Stromal cell of bone marrow (primary cell): ENCODE measurements around the gene CPE.
A peak's percentile ranks its signal among the peaks of the same experiment; 100 is the strongest.

ENCODE experiments used
- DNase-seq: peaks from one replicate; pipeline ENCODE4 v3.0.0-alpha.2; 2012; ENCODE audit warnings: low read depth

Gene CPE

DNA sequence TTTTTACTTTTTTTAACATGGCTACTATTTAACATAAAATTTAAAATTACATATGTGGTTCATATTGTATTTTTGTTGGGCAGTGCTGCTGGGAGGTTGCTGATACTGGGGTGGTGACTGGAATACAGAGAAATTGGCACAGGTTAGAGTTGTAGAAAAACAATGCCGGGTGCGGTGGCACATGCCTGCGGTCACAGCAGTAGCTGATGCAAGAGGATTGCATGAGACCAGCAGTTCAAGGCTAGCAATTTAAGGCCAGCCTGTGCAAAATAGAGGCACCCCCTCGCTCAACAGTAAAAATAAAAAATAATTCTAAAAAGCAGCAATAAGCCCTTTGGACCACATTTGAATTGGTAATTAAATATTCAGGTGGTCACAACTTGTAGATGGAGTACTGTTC, 11.8 kb upstream of the CPE start:
- DNase-seq = no peak

DNA sequence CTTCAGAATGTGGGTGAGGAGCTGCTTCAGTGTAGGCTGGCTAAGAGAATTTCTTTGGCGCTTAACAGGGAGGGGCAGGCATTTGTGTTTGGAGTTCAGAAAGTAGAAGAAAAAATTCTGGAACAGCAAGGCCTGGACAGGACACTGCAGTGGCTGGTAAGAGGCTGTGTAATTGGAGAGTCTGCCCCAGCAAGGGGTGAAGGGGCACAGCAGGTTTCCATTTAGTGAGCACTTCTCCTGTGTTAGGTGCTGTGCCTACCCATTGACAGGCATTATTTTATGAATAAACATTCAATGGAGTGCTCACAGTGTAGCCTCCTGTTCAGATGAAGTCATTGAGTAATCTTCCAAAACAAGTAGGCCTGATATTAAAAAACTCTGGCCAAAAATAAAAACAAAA, 10.7 kb upstream of the CPE start:
- DNase-seq = no peak

DNA sequence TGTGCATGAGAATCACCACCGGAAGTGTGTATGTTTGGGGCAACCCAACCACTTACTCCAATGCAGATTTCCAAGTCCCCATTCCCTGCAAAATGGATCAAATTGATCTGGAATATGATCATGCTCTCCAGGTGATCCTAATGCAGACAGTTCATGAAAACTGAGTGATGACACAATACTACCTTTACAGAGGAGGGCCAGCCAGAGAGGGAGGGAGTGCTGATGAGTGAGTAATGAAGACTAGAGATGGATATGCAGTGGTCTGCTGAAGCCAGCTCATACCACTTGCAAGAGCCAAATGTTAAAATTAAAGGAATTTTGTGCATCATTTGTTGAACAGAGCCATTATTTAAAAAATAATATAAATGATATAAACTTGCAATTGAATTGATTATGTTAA, 10.2 kb upstream of the CPE start:
- no peak for DNase-seq

GRCh38 chr4:165369522-165369921, 9.3 kb upstream of the CPE start:
- DNase-seq = no peak

- DNase-seq = no peak
Observed at GRCh38 chr4:165370530-165370929, 8.3 kb upstream of the CPE start.

DNA sequence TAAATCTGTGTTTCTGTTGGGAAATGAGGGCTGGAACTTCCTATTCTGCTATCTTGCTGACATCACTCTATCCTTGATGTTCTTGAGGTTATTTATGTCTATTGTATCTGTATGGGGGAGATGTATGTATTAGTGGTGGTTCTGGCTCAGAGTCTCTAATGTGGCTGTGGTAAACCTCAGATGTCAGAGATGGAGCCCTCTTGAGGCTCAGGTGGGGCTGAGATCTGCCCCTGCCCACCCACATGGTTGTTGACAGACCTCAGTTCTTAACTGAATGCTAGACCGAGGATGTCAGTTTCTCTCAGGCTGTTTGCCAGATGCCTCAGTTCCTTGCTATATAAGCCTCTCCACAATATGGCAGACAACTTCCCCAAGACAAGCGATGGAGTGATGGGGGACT, 3.3 kb upstream of the CPE start:
- DNase-seq = no peak

DNA sequence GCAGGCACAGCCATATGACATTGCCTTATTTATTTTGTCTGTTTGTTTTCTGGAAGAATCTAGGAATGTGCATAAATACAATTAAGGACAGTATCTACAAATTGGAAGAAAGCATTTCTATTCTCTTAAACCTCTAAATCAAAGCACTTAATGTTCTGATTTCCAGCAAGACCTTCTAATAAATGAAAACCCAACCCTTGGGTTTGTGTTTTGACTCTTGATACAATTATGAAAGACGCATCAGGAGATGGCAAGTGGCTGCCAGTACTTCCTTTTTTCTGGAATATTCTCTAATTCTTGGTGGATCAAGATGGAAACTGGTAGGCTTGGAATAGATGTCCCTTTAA, 437 bp upstream of the CPE start:
- no peak for DNase-seq

- no peak for DNase-seq
Observed at GRCh38 chr4:165379678-165380064, 863 bp downstream of the CPE start.

- DNase-seq = no peak
Observed at GRCh38 chr4:165380805-165381204, 2.0 kb downstream of the CPE start.

DNA sequence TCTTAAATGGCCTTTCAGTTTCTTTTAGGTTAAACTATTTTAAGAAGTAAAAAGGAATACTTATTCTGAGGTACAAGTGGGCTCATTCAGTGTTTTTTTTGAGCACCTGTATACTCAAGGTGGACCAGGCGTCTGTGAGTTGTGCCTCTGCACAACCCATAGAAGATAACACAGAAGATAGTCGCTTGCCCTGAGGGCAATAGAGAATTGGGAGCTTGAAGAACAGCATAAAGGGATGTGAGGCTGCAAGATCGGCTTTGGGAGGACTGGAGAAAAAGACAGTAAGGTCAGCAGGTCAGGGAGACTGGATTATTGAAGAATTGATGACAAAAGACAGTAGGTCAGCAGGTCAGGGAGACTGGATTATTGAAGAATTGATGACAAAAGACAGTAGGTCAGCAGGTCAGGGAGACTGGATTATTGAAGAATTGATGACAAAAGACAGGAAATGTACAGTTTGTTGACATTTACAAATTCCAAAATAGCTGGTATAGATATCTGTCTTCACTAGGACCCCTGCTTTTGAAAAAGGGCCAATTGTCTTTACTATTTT, 3.1 kb downstream of the CPE start:
- DNase-seq = no peak

DNA sequence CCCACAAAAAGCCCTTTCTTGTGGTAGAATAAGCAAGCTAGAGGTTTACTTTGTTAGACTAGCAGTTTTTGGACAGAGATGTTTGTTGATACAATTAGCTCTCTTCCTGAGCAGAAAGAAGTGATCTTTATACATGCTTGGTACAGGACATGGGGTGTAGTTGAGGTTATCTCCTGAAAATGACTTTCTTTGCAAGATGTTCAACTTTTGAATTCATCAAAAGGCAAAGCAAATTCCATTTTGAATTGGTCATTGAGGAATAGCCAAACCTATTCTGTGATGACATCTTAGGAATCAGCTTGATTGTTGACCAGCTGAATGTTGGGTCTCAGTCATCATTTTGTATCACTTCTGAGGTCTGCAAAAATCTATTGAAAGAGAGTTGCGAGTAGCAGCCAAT, 3.8 kb downstream of the CPE start:
- no peak for DNase-seq

- DNase-seq = no peak
Observed at GRCh38 chr4:165383591-165384073, 4.8 kb downstream of the CPE start.

- no peak for DNase-seq
Observed at GRCh38 chr4:165384186-165384585, 5.4 kb downstream of the CPE start.

GRCh38 chr4:165384598-165384997, 5.8 kb downstream of the CPE start:
- no peak for DNase-seq

DNA sequence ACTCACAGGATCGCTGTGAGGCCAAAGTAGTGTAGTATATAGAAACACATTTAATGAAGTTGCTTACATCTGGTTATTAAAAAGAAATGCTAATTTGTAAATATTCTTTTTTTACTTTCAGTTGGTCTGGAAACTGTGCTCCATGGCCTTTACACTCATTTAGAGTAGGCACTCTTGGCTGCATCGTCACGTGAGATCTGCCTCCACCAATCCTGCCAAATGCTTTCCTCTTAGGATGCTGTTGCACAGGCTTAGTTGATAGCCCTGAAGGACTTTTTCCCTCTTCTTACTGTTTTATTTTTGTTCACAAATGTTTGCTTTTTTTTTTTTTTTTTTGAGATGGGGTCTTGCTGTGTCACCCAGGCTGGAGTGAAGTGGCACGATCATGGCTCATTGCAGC, 6.3 kb downstream of the CPE start:
- DNase-seq = no peak

DNA sequence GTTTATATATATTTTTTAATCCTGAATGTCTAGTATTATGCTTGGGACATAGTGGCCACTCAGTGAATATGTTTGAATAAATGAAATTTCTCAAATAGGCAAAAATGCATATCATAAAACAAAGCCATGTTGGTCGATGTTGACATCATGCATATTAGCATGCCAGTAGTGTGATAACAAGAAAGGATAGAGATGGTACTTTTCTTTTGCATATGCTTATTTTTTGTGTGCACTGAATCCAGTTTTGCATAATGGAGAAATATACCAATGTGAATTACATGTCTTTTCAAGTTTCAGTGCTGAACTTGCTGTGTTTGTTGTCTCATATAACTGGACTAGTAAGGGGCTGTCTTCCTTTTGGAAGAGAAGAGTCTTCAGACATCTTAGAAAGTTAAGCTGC, 7.5 kb downstream of the CPE start:
- no peak for DNase-seq

- DNase-seq = no peak
Observed at GRCh38 chr4:165388756-165389155, 9.9 kb downstream of the CPE start.

DNA sequence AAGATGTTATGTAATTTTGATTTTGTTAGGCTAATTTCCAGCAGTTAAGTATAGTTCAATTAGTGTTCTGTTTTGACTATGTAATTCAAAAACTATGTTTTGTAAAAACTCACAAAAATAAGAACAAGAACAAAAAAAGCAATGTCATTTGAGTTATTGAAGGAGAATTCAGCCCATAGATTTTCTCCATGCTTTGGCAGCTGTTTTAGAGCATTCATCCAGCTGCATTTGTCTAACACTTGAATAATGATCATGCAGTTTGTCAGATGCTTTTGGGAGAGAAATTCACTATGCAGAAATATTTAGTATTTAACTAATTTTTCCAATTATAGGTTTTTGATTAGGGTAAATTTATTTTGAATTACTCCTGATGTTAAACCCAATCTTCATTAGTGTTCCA, 14.2 kb downstream of the CPE start:
- DNase-seq = no peak

GRCh38 chr4:165393704-165394103, 14.9 kb downstream of the CPE start:
- DNase-seq = no peak

DNA sequence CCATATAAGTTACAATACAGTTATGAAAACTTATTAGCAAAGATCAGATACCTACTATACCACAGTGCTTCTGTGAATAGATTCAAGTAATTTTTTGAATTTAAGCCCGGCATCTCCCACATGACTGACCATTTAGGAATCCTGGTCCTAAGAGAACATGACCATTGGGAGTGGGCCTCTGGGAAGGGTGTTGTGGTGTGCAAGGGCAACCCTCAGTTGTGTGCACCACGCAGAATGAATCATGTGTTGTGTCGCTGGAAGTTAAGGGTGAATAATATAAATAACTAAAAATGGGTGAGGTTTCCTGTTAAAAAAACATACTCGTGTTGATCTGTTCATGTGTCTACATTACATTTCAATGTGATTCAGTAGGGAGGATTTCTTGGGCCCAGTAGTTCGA, 15.5 kb downstream of the CPE start:
- DNase-seq = peak; percentile 57

- no peak for DNase-seq
Observed at GRCh38 chr4:165398570-165398969, 19.8 kb downstream of the CPE start.

GRCh38 chr4:165402375-165402774, 23.6 kb downstream of the CPE start:
- DNase-seq = no peak

DNA sequence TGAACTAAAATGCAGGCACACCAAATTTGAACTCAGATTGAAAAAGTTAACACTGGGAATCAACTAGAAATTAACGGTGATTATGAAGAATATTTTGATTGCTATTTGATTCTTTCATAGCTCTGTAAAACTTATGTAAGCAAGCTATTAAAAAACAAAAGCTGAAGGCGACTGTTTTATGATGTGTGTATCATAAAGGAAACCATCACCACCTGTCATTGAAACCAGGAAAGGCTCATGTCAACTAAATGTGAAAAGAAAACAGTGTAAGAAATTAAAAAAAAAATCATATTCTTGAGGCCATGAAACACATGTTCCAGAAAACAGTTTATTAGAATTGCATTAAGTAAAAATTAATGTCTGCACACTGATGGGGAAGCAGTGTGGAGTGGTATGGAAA, 24.2 kb downstream of the CPE start:
- DNase-seq = no peak

DNA sequence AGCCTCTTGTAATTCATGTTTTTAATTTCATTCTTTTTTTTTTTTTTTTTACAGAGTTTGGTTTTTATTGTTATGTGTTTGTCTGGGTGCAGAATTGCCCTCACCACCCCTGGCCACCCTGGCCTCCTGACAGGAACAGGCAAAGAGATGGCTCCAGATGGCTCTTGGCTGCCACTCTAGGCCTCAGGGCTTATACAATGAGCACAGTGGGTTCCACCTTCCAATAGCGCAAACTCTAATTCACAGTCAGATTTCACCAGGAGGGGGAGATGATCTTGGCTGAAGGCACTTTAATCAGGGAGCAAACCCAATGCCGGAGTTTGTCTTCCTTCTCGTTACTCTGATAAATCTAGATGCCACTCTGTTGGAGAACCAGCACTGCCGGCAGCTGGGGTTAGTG, 24.8 kb downstream of the CPE start:
- DNase-seq = no peak

- DNase-seq = no peak
Observed at GRCh38 chr4:165404080-165404479, 25.3 kb downstream of the CPE start.
